ENCODE data around the gene DAB2IP. TPM values are rescaled to one million over a fixed set of nuclear protein-coding genes. Genes with fewer than 3 reads are reported as not detected.

DAB2IP gene
- total RNA-seq, 1 donor from 2014 or later = 53.0 TPM

DNA sequence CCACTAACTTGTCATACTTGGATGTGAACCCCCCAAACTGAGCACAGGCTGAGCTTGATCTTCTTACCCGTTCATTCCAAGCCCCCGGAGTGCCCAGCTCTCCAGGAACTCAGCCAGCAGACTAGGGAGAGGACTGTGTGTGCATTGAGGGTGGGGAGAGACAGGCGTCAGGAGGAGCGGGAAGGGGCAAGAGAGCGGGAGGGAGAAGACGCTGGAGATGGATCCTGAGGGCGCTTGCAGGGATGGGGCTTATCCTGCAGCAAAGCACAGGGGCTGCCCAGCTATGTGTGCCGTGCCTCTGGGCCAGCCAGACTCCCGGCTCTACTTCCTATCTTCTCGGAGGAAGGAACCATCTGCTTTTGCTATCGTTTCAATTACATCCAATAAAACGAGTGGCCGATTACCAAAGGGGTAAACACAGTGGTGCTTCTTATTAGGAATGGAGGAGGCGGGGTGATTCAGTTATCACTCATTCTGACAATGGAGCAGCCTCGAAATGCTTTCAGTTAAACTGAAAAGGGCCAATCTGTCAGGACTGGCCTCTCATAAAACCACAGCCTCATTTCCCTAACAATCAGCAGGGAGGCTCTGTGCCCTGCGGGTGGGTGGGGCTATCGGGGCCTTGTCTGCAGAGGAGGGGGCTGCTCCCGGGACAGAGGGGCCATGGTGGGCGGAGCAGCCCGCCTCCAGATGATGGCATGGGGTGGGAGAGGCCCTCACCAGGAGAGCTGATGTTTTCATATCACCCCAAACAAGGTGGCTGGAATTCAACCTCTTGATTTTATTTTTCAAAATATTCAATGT lies 168.2 kb downstream of the DAB2IP start:
- no peak for ATAC-seq
- intact Hi-C loops (cut with DNase I) = no loop called here

DNA sequence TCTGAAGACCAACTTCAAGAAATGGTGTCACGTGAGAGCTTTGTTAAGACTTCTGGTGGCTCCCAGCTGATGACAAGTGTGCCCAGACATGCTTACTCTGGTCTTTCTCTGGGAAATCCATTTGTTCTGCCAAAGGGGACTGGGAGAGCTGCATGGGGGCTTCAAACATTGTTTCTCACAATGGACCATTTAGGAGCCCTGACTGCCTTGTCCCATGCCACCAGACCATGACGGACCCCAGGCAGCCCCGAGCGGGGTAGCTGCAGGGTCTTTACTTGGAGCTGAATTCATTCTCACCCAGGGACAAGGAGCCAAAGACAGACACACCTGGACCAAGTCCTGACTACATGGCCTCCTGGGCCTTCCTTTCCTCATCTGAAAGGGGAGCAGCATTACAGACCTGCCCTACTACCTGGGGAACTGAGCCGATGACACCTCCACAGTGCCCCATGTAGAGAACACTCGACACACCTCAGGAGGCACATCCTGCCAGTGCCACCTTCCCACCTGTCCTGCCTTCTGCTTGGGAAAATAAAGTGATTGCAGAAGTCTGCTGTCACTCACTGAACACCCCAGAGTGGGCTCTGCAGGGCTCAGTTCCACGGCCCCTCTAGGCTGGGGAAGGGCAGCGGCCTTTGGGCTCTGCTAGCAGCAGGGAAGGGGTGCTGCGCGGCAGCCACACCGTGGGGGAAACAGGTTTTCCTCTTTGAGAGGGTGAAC lies 169.0 kb downstream of the DAB2IP start:
- no peak for DNase-seq (ENCODE audit: missing footprints)
- intact Hi-C loops (cut with DNase I) = no loop called here

More for the DNA sequence above, 168.2 kb downstream of the DAB2IP start:
- DNase-seq (ENCODE audit: missing footprints) = no peak

DNA sequence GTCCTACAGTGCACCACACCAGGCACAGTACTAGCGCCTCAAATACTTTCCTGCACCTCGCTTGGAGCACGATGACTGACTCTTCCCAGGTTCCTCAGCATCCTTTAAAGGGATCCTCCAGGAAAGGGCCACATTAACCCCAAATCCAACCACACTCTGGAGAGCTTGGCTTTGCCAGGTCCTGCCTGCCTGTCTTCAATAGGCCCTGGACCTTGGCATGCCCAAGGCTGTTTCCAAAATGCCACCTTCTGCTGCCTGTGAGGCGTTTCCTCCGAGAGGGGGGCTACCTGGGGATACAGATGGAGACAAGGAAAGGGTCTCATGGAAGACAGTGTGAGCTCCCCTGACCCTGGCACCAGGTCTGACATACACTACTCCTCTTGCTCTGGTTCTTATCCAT lies 169.9 kb downstream of the DAB2IP start:
- intact Hi-C loops (cut with DNase I) = no loop called here
- DNase-seq (ENCODE audit: missing footprints) = no peak
- no peak for ATAC-seq

More for the DNA sequence above, 169.0 kb downstream of the DAB2IP start:
- ATAC-seq = no peak

DNA sequence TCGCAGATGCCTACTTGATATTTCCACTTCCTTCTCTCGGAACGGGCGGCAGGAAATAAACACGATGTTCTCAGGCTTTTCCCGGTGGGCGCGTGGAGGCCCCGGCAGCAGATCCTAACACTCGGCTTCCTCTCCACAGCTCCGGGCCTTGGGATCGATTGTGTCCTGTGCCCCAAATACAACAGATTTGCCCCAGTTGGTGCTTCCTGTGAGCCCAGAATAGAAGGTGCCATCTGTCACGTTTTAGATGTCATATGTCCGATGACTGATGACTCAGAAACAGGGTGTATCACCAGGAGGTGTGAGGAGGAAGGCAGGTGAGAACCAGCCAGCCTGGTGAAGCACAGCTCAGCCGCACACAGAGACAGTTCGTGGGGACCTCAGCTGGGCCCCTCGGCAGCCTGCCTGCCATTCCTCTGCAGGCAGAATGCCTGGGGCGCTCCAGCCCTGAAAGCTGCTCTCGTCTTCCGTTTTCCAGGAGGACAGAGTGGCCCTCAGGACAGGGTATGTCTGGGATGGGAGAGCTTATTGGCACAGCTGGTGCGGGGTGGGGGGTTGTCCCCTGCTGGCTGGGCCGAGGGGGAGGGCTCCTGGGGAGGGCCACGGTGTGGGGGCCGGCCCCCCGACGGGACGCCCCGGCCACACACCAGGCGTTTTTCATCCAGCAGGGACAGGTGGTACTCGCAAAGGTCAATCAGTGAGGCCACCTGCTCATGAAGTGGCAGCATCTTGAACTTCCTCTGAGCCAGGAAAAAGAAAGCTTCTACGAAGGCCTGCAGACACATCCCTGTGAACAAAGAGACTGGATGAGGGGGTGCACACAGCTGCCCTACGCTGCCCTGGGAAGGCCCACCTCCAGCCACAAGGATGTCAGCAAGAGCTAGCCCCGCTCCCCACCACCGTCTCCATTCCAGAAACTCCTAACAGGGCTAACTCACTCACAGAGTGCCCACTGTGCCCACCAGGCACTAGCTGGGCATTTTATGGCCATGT lies 171.0 kb downstream of the DAB2IP start:
- intact Hi-C loops (cut with DNase I) = no loop called here
- no peak for DNase-seq (ENCODE audit: missing footprints)
- no peak for ATAC-seq

DNA sequence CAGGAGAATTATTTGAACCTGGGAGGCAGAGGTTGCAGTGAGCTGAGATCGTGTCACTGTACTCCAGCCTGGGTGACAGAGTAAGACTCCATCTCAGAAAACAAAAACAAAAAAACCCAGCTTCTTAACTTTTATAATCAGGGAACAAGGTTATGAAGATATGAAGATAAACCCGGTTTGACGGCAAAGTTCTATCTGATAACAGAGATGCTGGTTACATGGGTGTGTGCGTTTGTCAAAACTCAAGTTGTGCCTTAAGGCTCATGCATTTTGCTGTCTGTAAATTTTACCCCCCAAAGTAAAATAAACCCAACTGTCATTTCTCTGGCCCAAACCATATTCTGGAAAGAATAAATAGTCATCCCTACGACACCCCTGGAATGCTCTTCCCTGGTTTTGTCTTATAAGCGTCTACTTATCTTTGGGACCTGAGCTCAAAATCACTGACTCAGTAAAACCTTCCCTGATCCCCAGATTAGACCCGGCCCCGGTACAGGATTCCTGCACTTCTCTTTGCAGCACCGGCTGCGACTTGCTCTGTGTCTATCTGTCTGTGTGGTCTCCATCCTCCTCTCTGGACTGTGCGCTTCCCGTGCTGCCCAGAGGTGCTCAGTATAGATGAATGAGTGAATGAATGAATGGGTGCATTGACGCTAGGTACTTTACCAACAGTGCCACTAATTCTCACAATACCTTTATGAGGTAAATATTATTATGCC lies 172.2 kb downstream of the DAB2IP start:
- intact Hi-C loops (cut with DNase I) = no loop called here
- DNase-seq (ENCODE audit: missing footprints) (no peak), ATAC-seq (no peak)

DNA sequence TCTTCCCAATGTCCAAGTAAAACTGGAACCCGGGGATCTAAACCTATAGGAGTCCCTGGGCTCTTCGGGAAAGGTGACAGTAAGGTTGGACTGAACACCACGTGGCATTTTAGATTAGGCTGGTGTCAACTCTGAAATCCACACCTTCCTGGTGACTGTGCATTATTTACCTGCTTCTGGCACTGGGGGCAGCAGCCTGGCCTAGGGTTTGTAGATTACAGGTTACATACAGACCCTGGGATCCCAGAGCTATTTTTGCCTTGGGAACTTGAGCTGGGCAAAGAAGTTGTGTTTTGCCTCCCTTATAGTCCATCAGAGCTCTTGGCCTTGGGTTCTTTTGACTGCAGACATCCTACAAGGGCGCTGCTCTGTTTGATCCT lies 173.2 kb downstream of the DAB2IP start:
- DNase-seq (ENCODE audit: missing footprints) (no peak), ATAC-seq (no peak)
- intact Hi-C loops (cut with DNase I) = no loop called here

DNA sequence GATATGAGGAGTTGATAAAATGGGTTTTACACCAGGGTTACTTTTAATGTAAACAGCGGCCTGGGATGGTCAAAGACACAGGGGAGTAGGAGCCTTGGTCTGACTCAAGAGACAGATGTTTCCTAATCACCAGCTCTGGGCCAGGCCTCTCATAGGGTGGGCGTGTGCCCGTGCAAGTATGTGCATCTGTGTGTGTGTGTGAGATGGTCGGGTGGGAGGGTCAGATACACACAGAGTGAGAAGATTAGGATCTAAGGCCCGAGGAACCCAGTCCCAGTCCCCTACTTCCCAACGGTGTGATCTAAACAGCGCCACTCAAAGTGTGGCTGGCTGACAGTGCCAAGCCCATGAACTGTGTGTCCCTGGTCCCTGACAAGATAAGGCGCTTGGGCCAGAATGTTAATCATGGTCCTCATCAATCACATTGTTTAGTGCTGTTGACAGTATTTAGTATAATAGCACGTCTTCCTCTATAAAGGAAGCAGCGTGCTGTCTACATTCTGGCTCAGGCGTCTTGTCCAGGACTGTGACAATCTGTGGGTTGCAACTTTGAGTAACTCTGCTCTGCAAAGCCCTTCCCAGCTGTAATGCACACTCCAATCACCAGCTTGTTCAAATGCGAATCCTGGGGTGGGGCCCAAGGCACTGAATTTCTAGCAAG lies 173.7 kb downstream of the DAB2IP start:
- intact Hi-C loops (cut with DNase I) = no loop called here
- DNase-seq (ENCODE audit: missing footprints) (no peak), ATAC-seq (no peak)

DNA sequence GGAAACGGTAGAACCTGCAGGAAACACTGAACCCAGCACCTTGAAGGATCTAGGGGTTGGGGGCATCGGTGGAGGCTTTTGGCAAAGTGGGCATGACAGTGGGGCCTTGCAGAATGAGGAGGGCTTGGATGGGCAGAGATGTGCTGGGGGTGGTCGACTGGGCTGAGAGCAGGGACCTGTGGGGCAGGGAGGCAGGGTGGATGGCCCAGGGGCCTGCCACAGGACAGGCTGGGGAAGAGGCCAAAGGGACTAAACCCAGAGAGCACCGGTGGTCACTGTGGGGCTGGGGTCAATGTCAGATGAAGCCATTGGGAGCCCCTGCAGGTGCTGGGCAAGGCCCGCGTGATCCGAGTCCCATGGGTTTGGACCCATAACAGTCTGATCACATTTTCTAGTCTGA lies 175.3 kb downstream of the DAB2IP start:
- ATAC-seq (no peak), DNase-seq (ENCODE audit: missing footprints) (no peak)
- intact Hi-C loops (cut with DNase I) = no loop called here

DNA sequence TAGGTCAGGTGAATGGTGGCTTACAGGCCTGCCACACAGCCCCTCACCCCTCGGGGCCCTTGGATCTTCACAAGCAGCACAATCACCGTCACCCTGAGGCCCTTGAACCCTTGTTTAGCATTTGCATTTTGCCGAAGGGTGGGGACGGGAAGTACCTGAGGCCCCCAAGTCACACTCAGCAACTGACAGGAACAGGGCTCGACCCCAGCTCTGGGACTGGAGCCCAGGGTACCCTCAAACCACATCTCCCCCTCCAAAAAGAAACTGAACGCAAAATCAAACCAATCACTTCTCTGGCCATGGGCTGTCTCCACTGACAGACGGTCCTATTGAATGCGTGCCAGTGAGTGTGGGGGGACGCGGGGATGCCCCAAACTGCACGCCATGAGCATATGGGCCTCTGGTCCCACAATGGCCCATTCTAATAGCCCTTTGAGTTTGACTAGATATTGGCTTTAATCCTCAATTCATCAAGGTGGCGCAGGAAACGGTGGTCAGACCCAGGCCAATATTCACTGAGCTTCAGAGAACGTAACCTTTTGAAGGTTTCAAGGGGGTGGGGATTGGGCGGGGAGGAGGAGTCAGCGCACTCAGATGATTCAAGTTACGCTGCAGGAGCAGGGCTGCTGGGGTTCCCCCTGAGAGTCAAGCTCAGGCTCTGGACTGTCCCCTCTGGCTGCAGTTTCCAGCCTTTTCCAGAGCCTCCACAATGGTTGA lies 176.0 kb downstream of the DAB2IP start:
- intact Hi-C loops (cut with DNase I) = no loop called here
- ATAC-seq (no peak), DNase-seq (ENCODE audit: missing footprints) (no peak)

DNA sequence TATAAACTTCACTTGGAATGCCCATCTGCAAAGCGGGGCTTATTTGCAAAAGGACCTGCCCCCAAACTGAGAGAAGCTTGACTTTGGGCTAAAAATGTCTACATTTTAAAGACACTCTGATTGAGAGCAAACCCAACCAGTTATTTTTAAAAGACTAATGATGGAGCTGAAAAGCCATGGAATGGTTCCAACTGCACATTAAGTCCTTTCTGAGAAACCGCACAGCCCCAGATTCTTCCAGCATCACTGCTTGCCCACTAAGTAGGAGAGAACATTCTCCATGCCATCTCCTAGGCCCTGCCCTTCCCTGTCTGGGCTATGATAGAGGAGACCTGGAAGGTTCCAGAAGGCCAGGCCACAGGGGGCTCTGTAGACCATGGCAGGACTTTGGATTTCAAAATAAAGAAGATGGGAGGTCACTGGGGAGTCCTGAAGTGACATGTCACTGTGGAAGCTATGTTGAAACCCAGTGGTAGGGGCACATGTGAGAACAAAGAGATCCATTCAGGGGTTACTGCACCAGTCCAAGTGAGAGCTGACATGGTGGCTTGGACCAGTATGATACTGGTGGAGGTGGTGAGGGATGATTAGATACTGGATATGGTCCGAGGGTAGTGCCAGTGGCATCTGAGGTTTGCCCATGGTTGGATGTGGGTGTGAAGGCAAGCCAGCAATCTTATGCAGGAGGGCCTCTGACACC lies 179.2 kb downstream of the DAB2IP start:
- no peak for DNase-seq (ENCODE audit: missing footprints)
- intact Hi-C loops (cut with DNase I) = no loop called here
- ATAC-seq = no peak

DNA sequence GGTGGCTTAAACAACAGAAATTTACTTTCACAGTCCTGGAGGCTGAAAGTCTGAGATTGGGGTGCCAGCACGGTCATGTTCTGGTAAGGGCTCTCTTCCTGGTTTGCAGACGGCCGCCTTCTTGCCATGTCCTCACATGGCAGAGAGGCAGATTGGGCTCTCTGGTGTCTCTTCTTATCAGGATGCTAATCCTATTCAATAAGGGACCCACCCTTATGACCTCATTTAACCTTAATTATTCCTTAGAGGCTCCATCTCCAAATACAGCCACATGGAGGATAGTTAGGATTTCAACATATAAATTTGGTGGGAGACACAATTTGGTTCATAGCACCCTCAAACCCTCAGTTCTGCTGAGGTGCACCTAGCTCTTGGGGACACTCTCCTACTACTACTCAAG lies 180.4 kb downstream of the DAB2IP start:
- intact Hi-C loops (cut with DNase I) = no loop called here
- ATAC-seq (no peak), DNase-seq (ENCODE audit: missing footprints) (no peak)

DNA sequence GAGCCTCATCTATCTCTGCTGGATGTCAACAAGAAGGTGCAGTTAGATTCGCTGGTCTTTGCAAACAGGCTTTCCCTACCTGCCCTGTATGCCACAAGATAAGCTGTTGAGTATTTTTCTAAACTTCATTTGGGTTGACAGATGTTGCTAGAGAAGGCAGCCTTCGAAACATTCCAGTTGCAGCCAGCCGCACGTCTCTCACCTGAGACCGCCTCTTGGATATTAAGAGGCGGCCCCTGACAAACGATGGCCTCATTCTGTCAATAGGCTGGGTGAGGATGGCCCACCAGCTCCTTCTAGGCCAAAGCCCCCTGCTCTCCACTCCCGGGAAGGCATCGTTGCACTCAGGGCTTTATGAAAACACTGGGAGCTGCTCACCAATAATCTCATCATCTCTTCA lies 181.6 kb downstream of the DAB2IP start:
- ATAC-seq = no peak

More for the DNA sequence above, 181.6 kb downstream of the DAB2IP start:
- no peak for DNase-seq (ENCODE audit: missing footprints)
- intact Hi-C loops (cut with DNase I) = no loop called here

Other genes starting within 250 kb of the DAB2IP start
- 27.9 TPM for gene GGTA1, start 151.8 kb upstream of the DAB2IP start, total RNA-seq

All from Right ventricle myocardium inferior (tissue), 1 donor.